K562 (cell line): ENCODE results near the gene KCNJ8. TPM values are rescaled to one million over a fixed set of nuclear protein-coding genes. Genes with fewer than 3 reads are reported as not detected.

Experiments
- ATAC-seq: fragments of 200-7000 bp; cut with Tn5 transposase; 3 replicates; pipeline ENCODE4 v1.9.1; 2020; ENCODE audit warnings: moderate library complexity
- BruUV-seq: library from RNA; stranded (reverse); fragments of 400-500 nt; replicated peaks from 2 replicates; lab custom pipeline; 2021; lab: Mats Ljungman, UMichigan
- CTCF ChIA-PET: fragments of 300-600 bp; formaldehyde crosslinking; extraction: SDS; loops from one replicate; lab custom pipeline; 2021; ENCODE audit warnings: low intra/inter-chr PET ratio; lab: Yijun Ruan, JAX
- POLR2A ChIA-PET: fragments of 300-600, 350-650 bp; sonication (Branson Sonifier 250); formaldehyde crosslinking; extraction: SDS; loops from one replicate; lab custom pipeline; 2021; ENCODE audit warnings: antibody characterized with exemption, inconsistent platforms; lab: Yijun Ruan, JAX
- DNase-seq, 4 experiments: peaks; one replicate each; pipeline versions ENCODE4 v3.0.0 to v3.0.0-alpha.2; 2011 to 2018; ENCODE audit warnings: low spot score in 3 of 4, mixed read lengths in 3 of 4; ENCODE audit errors: extremely low read depth in 1 of 4
- FAIRE-seq: peaks from 2 replicates; lab custom pipeline; 2011; peaks lifted over from hg19 to GRCh38; lab: Jason Lieb, UNC
- H2AFZ ChIP-seq: 2 replicates; pipeline ENCODE4 v1.6.0; 2011; ENCODE audit warnings: low read depth, low read length, control low read depth, inconsistent platforms
- H3K27ac ChIP-seq: fragments of 200-600 bp; 3 replicates; pipeline ENCODE4 v1.8.0; 2011; ENCODE audit warnings: low read depth, mild to moderate bottlenecking, control low read depth, inconsistent platforms, low read length, moderate library complexity, mixed read lengths; ENCODE audit errors: extremely low read depth
- H3K27me3 ChIP-seq, 2 experiments: fragments of 300-600 bp in 1 of 2; 2 replicates in 1 of 2; 3 replicates in 1 of 2; pipeline versions ENCODE4 v1.6.0 to v1.8.0; 2011; ENCODE audit warnings: inconsistent platforms in 2 of 2, low read length in 2 of 2, mild to moderate bottlenecking in 1 of 2, mixed read lengths in 1 of 2, moderate library complexity in 1 of 2; ENCODE audit not compliant: control insufficient read depth in 2 of 2, insufficient read depth in 2 of 2
- H3K36me3 ChIP-seq: fragments of 300-600 bp; 3 replicates; pipeline ENCODE4 v1.8.0; 2011; ENCODE audit warnings: mild to moderate bottlenecking, low read length, inconsistent platforms; ENCODE audit not compliant: control insufficient read depth, insufficient read depth
- H3K4me1 ChIP-seq, 2 experiments: fragments of 200-600 bp in 1 of 2; replicated peaks in 1 of 2; 2 replicates in 1 of 2; 3 replicates in 1 of 2; pipeline versions ENCODE4 v1.5.1 to v1.8.0; 2011; ENCODE audit warnings: inconsistent platforms in 2 of 2, low read length in 2 of 2, mild to moderate bottlenecking in 1 of 2, mixed read lengths in 1 of 2, moderate library complexity in 1 of 2; ENCODE audit not compliant: control insufficient read depth in 2 of 2, insufficient read depth in 2 of 2
- H3K4me2 ChIP-seq: 2 replicates; pipeline ENCODE4 v1.6.1; 2011; ENCODE audit warnings: low read length, control low read depth, inconsistent platforms, mixed read lengths; ENCODE audit not compliant: insufficient read depth
- H3K4me3 ChIP-seq: fragments of 200-600 bp; sonication (generic), shearing (Covaris generic); 2 replicates; pipeline ENCODE4 v1.5.1; 2016; ENCODE audit warnings: control low read depth, inconsistent platforms
- H3K79me2 ChIP-seq: fragments of 200-600 bp; 3 replicates; pipeline ENCODE4 v1.8.0; 2011; ENCODE audit warnings: low read length, inconsistent platforms; ENCODE audit not compliant: control insufficient read depth, insufficient read depth
- H3K9ac ChIP-seq, 2 experiments: 2 replicates each; pipeline versions ENCODE4 v1.6.0 to v1.6.1; 2011; ENCODE audit warnings: low read depth in 2 of 2, low read length in 2 of 2, control low read depth in 1 of 2, inconsistent platforms in 1 of 2, mild to moderate bottlenecking in 1 of 2, mixed read lengths in 1 of 2; ENCODE audit not compliant: insufficient read depth in 1 of 2
- H3K9me1 ChIP-seq: one replicate; pipeline ENCODE4 v1.6.0; 2011; ENCODE audit warnings: inconsistent platforms, mild to moderate bottlenecking, low read length, moderate library complexity; ENCODE audit not compliant: control insufficient read depth, insufficient read depth
- H3K9me3 ChIP-seq: replicated peaks from 2 replicates; pipeline ENCODE4 v1.5.1; 2011; ENCODE audit warnings: low read depth, low read length, inconsistent platforms; ENCODE audit not compliant: control insufficient read depth, insufficient read depth
- H4K20me1 ChIP-seq: replicated peaks from 2 replicates; pipeline ENCODE4 v1.6.1; 2011; ENCODE audit warnings: low read length, inconsistent platforms, mixed read lengths; ENCODE audit not compliant: control insufficient read depth, insufficient read depth
- CEBPB ChIP-seq: fragments of 450-650 bp; IDR thresholded peaks from 2 replicates; pipeline ENCODE4 v1.6.1; 2016; ENCODE audit warnings: missing genetic modification characterization, missing compliant biosample characterization
- DMBX1 ChIP-seq: fragments of 250-450 bp; sonication (Bioruptor Pico); IDR thresholded peaks from 2 replicates; pipeline ENCODE4 v1.8.0; 2022; ENCODE audit warnings: inconsistent platforms, mild to moderate bottlenecking, moderate library complexity, borderline replicate concordance
- EWSR1 ChIP-seq: fragments of 450-650 bp; IDR thresholded peaks from 2 replicates; pipeline ENCODE4 v1.6.1; 2018; ENCODE audit warnings: borderline replicate concordance, mild to moderate bottlenecking, low read depth, moderate library complexity; ENCODE audit not compliant: partially characterized antibody
- GATAD2A ChIP-seq: fragments of 450-650 bp; IDR thresholded peaks from 2 replicates; pipeline ENCODE4 v1.6.1; 2017
- SRSF3 ChIP-seq: fragments of 200-400 bp; formaldehyde crosslinking; IDR thresholded peaks from 2 replicates; pipeline ENCODE4 v1.6.1; 2016; ENCODE audit warnings: mild to moderate bottlenecking, low read length, moderate library complexity; ENCODE audit not compliant: insufficient read depth
- TFAP4 ChIP-seq: sonication (generic); formaldehyde crosslinking; IDR thresholded peaks from 2 replicates; pipeline ENCODE4 v1.8.0; 2022; ENCODE audit warnings: missing genetic modification reagents, mild to moderate bottlenecking, moderate library complexity, borderline replicate concordance
- ZNF740 ChIP-seq, 3 experiments: fragments of 200-800 bp in 1 of 3; sonication (Bioruptor generic) in 1 of 3; sonication (generic) in 1 of 3; formaldehyde crosslinking in 1 of 3; IDR thresholded peaks; 2 replicates each; pipeline versions ENCODE4 v1.6.1 to v1.8.0; 2016 to 2022; ENCODE audit warnings: mild to moderate bottlenecking in 2 of 3, missing compliant biosample characterization in 2 of 3, missing genetic modification characterization in 2 of 3, missing genetic modification reagents in 1 of 3
- WGBS: fragments of 100-300 bp; shearing (Covaris generic); methylation state at CpG from one replicate; pipeline ENCODE4 v1.1.6; 2016; ENCODE audit warnings: low coverage, mixed read lengths; ENCODE audit not compliant: insufficient coverage; ENCODE audit errors: missing lambda C conversion rate; 5-methylcytosine and 5-hydroxymethylcytosine counted together
- in situ Hi-C: fragments of 300-500 bp; cut with MboI; formaldehyde crosslinking; loops from 4 replicates; pipeline ENCODE4 v1.15.0; 2018; ENCODE audit warnings: inconsistent platforms, mixed read lengths
- intact Hi-C: fragments of 100-400 bp; cut with micrococcal nuclease; formaldehyde crosslinking; loops from 2 replicates; pipeline ENCODE4 v1.14.2; 2022
- polyA plus RNA-seq, 8 experiments: library from polyadenylated mRNA; depleted of rRNA in 4 of 8; stranded (reverse) in 5 of 8; unstranded in 3 of 8; fragments of >200 nt; fragmentation: Nextera tagmentation in 2 of 8; fragmentation: Illumina TruSeq in 1 of 8; extraction: Ambion mirVana in 2 of 8; extraction: Trizol in 1 of 8; gene quantifications; 2 replicates each; pipeline versions ENCODE4 v1.2.1 to v1.2.3, GENCODE V29; 2011 to 2014; ENCODE audit warnings: inconsistent platforms in 1 of 8, missing spikeins in 1 of 8
- total RNA-seq, 7 experiments: library from RNA; depleted of rRNA in 6 of 7; stranded (reverse); fragments of >200 nt in 6 of 7; fragmentation: Illumina TruSeq in 2 of 7; extraction: Trizol in 2 of 7; gene quantifications; 2 replicates each; pipeline versions ENCODE4 v1.2.1 to v1.2.3, GENCODE V29; 2011 to 2021; ENCODE audit warnings: low replicate concordance in 1 of 7
- TF ChIP-seq, protein P1 (sequence below): sonication (generic); formaldehyde crosslinking; IDR thresholded peaks from 2 replicates; pipeline ENCODE4 v1.8.0; 2022; ENCODE audit warnings: missing genetic modification reagents, mild to moderate bottlenecking, borderline replicate concordance

The KCNJ8 gene
- total and polyA plus RNA-seq, 9 of the 15 experiments (the other 6 are each of a cell fraction or from before 2014, with no cell fraction given) = 0.28 to 3.6 (median 1.1) TPM

GRCh38 chr12:21764065-21764464 lies 10.4 kb downstream of the KCNJ8 start:
- ATAC-seq (no peak), DNase-seq (no peak), FAIRE-seq (no peak)
- in situ Hi-C loops (no loop called here), intact Hi-C loops (no loop called here)
- POLR2A ChIA-PET = interaction anchor here (0.8 kb wide), 1 partner anchor 12 kb away, joined by 3 read pairs; no protein-coding TSS in a partner anchor
- no peaks in the 10 kb centered on the region for H3K79me2 ChIP-seq
- CTCF ChIA-PET = interaction anchor here (0.6 kb wide), 1 partner anchor 1981 kb away, joined by 3 read pairs; no protein-coding TSS in a partner anchor
- no peaks in the 10 kb centered on the region for H3K9me1 ChIP-seq
- no peaks in the 10 kb centered on the region for H3K27me3 ChIP-seq
- TF ChIP-seq DMBX1 = no peak
- no peaks in the 10 kb centered on the region for H3K9me3 ChIP-seq
- H3K27ac ChIP-seq = no peak overlapping the region
- H3K9ac ChIP-seq = no peak overlapping the region
- no peak overlapping the region for H3K4me2 ChIP-seq
- no peaks in the 10 kb centered on the region for H3K4me1 ChIP-seq
- 25% methylated on average over 1 of the region's 2 CpGs for WGBS
- no peak overlapping the region for H2AFZ ChIP-seq
- no peaks in the 10 kb centered on the region for H4K20me1 ChIP-seq
- H3K36me3 ChIP-seq = no peaks in the 10 kb centered on the region
- no peak overlapping the region for H3K4me3 ChIP-seq
- BruUV-seq = no TSS peak

DNA sequence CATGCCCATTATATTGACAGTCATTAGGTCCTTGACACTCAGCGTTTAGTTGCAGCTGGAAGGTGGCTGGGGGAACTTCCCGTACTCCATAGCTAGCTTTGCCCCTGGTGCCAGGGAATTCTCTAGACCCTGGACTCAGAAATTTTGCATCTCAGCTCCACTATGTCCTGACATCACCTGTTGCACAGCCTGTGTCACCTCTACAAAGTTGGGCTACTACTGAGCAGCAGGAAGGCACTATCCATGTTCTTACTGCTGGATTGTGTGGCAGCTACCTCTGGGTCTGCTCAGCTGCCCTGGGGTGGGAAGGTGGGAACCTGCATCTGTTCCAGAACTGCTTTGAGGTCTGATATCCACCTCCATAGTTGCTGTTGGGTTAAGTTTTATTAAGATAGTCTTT lies 11.0 kb downstream of the KCNJ8 start:
- DNase-seq (no peak), ATAC-seq (no peak), FAIRE-seq (no peak)
- Histone ChIP-seq H3K9me3 (no peaks in the 10 kb centered on the region), H3K4me1 (no peaks in the 10 kb centered on the region), H3K9me1 (no peaks in the 10 kb centered on the region), H3K27me3 (no peaks in the 10 kb centered on the region), H4K20me1 (no peaks in the 10 kb centered on the region), H3K4me2 (no peak overlapping the region), H3K9ac (no peak overlapping the region), H3K27ac (no peak overlapping the region), H3K4me3 (no peak overlapping the region), H3K79me2 (no peaks in the 10 kb centered on the region), H3K36me3 (no peaks in the 10 kb centered on the region), H2AFZ (no peak overlapping the region)
- 17% methylated on average over 2 of the region's 2 CpGs for whole genome bisulfite sequencing
- BruUV-seq = no TSS peak
- ChIA-PET CTCF (no interaction called here), POLR2A (no interaction called here)
- TF ChIP-seq GATAD2A (no peak), SRSF3 (no peak), EWSR1 (no peak), TFAP4 (CRISPR knock-in tag) (no peak), ZNF740 (CRISPR knock-in tag; IDR thresholded peaks at IDR 0.05) (no peak), ZNF740 (tag; IDR thresholded peaks at IDR 0.05) (no peak), CEBPB (tag) (no peak)
- TF ChIP-seq, protein P1, sequence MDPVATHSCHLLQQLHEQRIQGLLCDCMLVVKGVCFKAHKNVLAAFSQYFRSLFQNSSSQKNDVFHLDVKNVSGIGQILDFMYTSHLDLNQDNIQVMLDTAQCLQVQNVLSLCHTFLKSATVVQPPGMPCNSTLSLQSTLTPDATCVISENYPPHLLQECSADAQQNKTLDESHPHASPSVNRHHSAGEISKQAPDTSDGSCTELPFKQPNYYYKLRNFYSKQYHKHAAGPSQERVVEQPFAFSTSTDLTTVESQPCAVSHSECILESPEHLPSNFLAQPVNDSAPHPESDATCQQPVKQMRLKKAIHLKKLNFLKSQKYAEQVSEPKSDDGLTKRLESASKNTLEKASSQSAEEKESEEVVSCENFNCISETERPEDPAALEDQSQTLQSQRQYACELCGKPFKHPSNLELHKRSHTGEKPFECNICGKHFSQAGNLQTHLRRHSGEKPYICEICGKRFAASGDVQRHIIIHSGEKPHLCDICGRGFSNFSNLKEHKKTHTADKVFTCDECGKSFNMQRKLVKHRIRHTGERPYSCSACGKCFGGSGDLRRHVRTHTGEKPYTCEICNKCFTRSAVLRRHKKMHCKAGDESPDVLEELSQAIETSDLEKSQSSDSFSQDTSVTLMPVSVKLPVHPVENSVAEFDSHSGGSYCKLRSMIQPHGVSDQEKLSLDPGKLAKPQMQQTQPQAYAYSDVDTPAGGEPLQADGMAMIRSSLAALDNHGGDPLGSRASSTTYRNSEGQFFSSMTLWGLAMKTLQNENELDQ (CRISPR knock-in tag) = no peak
- intact Hi-C loops = no loop called here
- in situ Hi-C loops = no loop called here
